ENCODE measurements around the gene GNA12.

DNA sequence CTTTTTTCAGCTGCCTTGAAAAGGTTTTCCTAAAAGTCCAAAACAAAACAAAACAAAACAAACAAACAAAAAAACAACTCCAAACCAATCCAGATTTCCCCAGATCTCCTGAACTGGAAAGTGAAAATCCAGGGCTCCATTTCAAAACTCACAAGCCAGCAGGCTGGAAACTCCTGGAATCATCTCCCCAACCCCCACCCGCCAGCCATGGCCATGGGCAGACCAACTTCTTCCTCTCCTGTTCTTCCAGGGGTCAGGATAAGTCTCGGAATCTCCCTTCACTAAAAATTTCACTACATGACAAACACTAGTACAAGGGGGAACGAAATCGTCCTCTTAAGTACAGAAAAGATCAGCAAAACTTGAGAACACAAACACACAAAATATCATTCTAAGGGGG is 40.4 kb downstream of the GNA12 start:
- no peak for TF ChIP-seq POLR2AphosphoS5 (IDR thresholded peaks at IDR 0.05)
- TF ChIP-seq, protein P1, sequence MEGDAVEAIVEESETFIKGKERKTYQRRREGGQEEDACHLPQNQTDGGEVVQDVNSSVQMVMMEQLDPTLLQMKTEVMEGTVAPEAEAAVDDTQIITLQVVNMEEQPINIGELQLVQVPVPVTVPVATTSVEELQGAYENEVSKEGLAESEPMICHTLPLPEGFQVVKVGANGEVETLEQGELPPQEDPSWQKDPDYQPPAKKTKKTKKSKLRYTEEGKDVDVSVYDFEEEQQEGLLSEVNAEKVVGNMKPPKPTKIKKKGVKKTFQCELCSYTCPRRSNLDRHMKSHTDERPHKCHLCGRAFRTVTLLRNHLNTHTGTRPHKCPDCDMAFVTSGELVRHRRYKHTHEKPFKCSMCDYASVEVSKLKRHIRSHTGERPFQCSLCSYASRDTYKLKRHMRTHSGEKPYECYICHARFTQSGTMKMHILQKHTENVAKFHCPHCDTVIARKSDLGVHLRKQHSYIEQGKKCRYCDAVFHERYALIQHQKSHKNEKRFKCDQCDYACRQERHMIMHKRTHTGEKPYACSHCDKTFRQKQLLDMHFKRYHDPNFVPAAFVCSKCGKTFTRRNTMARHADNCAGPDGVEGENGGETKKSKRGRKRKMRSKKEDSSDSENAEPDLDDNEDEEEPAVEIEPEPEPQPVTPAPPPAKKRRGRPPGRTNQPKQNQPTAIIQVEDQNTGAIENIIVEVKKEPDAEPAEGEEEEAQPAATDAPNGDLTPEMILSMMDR (IDR thresholded peaks at IDR 0.05 in 8 of 11, conservative IDR thresholded peaks at IDR 0.05 in 3 of 11) = no peak

Measured in spleen (tissue), 7 donors.